GM12878 (cell line): Measurements from ENCODE around the gene PURA. TPM values are rescaled to one million over a fixed set of nuclear protein-coding genes. Genes with fewer than 3 reads are reported as not detected.

Experiments
- ATAC-seq: fragments of 200-7000 bp; cut with Tn5 transposase; 3 replicates; pipeline ENCODE4 v1.9.1; 2020; ENCODE audit warnings: mild to moderate bottlenecking, moderate library complexity
- BruUV-seq: library from RNA; stranded (reverse); fragments of 400-500 nt; replicated peaks from 2 replicates; lab custom pipeline; 2021; lab: Mats Ljungman, UMichigan
- CTCF ChIA-PET: fragments of 300-600 bp; sonication (Branson Sonifier 250); formaldehyde crosslinking; extraction: SDS; loops from one replicate; lab custom pipeline; 2021; ENCODE audit warnings: inconsistent platforms; lab: Yijun Ruan, JAX
- POLR2A ChIA-PET: fragments of 350-600 bp; formaldehyde crosslinking; extraction: SDS; loops from one replicate; lab custom pipeline; 2021; ENCODE audit warnings: inconsistent platforms; lab: Charles Lee
- RAD21 ChIA-PET: fragments of 300-600 bp; sonication (Branson Sonifier 250); formaldehyde crosslinking; loops from one replicate; lab custom pipeline; 2023; ENCODE audit warnings: antibody characterized with exemption; ENCODE audit not compliant: unreplicated experiment; lab: Charles Lee
- SMC1A ChIA-PET: fragments of 300-600 bp; sonication (Branson Sonifier 250); formaldehyde crosslinking; loops from one replicate; lab custom pipeline; 2023; ENCODE audit not compliant: unreplicated experiment, uncharacterized antibody; lab: Charles Lee
- DNase-seq: peaks from one replicate; pipeline ENCODE4 v3.0.0-alpha.2; 2011; ENCODE audit warnings: low read depth, low spot score
- FAIRE-seq: peaks from 3 replicates; lab custom pipeline; 2011; peaks lifted over from hg19 to GRCh38; lab: Jason Lieb, UNC
- H2AFZ ChIP-seq: 2 replicates; pipeline ENCODE4 v1.6.0; 2011; ENCODE audit warnings: low read depth, low read length, control low read depth; ENCODE audit not compliant: control insufficient read depth
- H3K27ac ChIP-seq: 2 replicates; pipeline ENCODE4 v1.5.1; 2011; ENCODE audit warnings: control low read depth; ENCODE audit not compliant: control insufficient read depth, insufficient read depth
- H3K27me3 ChIP-seq, 2 experiments: replicated peaks in 1 of 2; 2 replicates each; pipeline versions ENCODE4 v1.6.0 to v1.6.1; 2011; ENCODE audit warnings: low read length in 1 of 2; ENCODE audit not compliant: control insufficient read depth in 2 of 2, insufficient read depth in 2 of 2
- H3K36me3 ChIP-seq, 2 experiments: 2 replicates each; pipeline ENCODE4 v1.5.1; 2011; ENCODE audit warnings: low read length in 1 of 2; ENCODE audit not compliant: control insufficient read depth in 2 of 2, insufficient read depth in 2 of 2
- H3K4me1 ChIP-seq: 2 replicates; pipeline ENCODE4 v1.6.1; 2011; ENCODE audit warnings: mild to moderate bottlenecking, low read length, moderate library complexity, mixed read lengths; ENCODE audit not compliant: control insufficient read depth, insufficient read depth
- H3K4me2 ChIP-seq: 2 replicates; pipeline ENCODE4 v1.6.0; 2011; ENCODE audit warnings: control low read depth; ENCODE audit not compliant: control insufficient read depth, insufficient read depth
- H3K4me3 ChIP-seq: fragments of 200-600 bp; sonication (generic); 2 replicates; pipeline ENCODE4 v1.5.1; 2016
- H3K79me2 ChIP-seq: 2 replicates; pipeline ENCODE4 v1.6.0; 2011; ENCODE audit warnings: low read length; ENCODE audit not compliant: control insufficient read depth, insufficient read depth
- H3K9ac ChIP-seq: 2 replicates; pipeline ENCODE4 v1.8.0; 2011; ENCODE audit warnings: low read length, control low read depth, mixed read lengths; ENCODE audit not compliant: control insufficient read depth, insufficient read depth
- H3K9me3 ChIP-seq: replicated peaks from 3 replicates; pipeline ENCODE4 v1.5.1; 2011; ENCODE audit warnings: mild to moderate bottlenecking, low read length; ENCODE audit not compliant: control insufficient read depth, insufficient read depth
- H4K20me1 ChIP-seq: 2 replicates; pipeline ENCODE4 v1.6.0; 2011; ENCODE audit not compliant: control insufficient read depth, insufficient read depth
- CBFB ChIP-seq: IDR thresholded peaks from 2 replicates; pipeline ENCODE4 v1.6.1; 2016; ENCODE audit warnings: antibody characterized with exemption, low read depth
- DPF2 ChIP-seq: fragments of 450-650 bp; IDR thresholded peaks from 2 replicates; pipeline ENCODE4 v1.6.1; 2017; ENCODE audit warnings: mild to moderate bottlenecking
- E2F4 ChIP-seq: IDR thresholded peaks from 2 replicates; pipeline ENCODE4 v1.6.1; 2012; ENCODE audit warnings: low read depth, low read length, improper control_type of control experiment
- EED ChIP-seq: sonication (generic); IDR thresholded peaks from 2 replicates; pipeline ENCODE4 v1.6.1; 2016; ENCODE audit warnings: antibody characterized with exemption, low read depth
- IKZF1 ChIP-seq: fragments of 450-650 bp; conservative IDR thresholded peaks from 2 replicates; pipeline ENCODE4 v1.6.1; 2017; ENCODE audit warnings: antibody characterized with exemption, mild to moderate bottlenecking
- MEF2A ChIP-seq: IDR thresholded peaks from 2 replicates; pipeline ENCODE4 v1.6.1; 2011; ENCODE audit warnings: low read depth, mild to moderate bottlenecking, low read length, moderate library complexity; ENCODE audit not compliant: insufficient read depth
- POLR2AphosphoS2 ChIP-seq: IDR thresholded peaks from 2 replicates; pipeline ENCODE4 v1.6.1; 2011; ENCODE audit warnings: low read depth, mild to moderate bottlenecking, low read length, improper control_type of control experiment, moderate library complexity
- RFX5 ChIP-seq: IDR thresholded peaks from 2 replicates; pipeline ENCODE4 v1.6.1; 2011; ENCODE audit warnings: low read depth, low read length, improper control_type of control experiment
- SREBF2 ChIP-seq: IDR thresholded peaks from 2 replicates; pipeline ENCODE4 v1.6.1; 2012; ENCODE audit warnings: mild to moderate bottlenecking, low read length
- STAT1 ChIP-seq: fragments of 450-650 bp; conservative IDR thresholded peaks from 2 replicates; pipeline ENCODE4 v1.6.1; 2014; ENCODE audit warnings: antibody characterized with exemption, mild to moderate bottlenecking
- TAF1 ChIP-seq: IDR thresholded peaks from 2 replicates; pipeline ENCODE4 v1.6.1; 2011; ENCODE audit warnings: mild to moderate bottlenecking, low read depth, low read length, borderline replicate concordance
- ZBTB33 ChIP-seq: fragments of 450-650 bp; IDR thresholded peaks from 2 replicates; pipeline ENCODE4 v1.6.1; 2017; ENCODE audit warnings: mild to moderate bottlenecking
- ZNF24 ChIP-seq: fragments of 450-650 bp; IDR thresholded peaks from 2 replicates; pipeline ENCODE4 v1.6.1; 2017; ENCODE audit warnings: antibody characterized with exemption, mild to moderate bottlenecking
- ZNF622 ChIP-seq: fragments of 450-650 bp; IDR thresholded peaks from 2 replicates; pipeline ENCODE4 v1.6.1; 2017; ENCODE audit warnings: mild to moderate bottlenecking, inconsistent platforms
- WGBS: methylation state at CpG from one replicate; pipeline ENCODE4 v1.1.6; 2016; ENCODE audit warnings: low lambda C conversion rate; ENCODE audit not compliant: insufficient replicate concordance, insufficient coverage; ENCODE audit errors: missing lambda C conversion rate; 5-methylcytosine and 5-hydroxymethylcytosine counted together
- in situ Hi-C: fragments of 300-500 bp; cut with MboI; formaldehyde crosslinking; loops from 9 replicates; pipeline ENCODE4 v1.14.3; 2018; ENCODE audit warnings: mixed read lengths
- intact Hi-C: fragments of 100-400 bp; cut with micrococcal nuclease; formaldehyde crosslinking; loops from one replicate; pipeline ENCODE4 v1.14.2; 2022; ENCODE audit not compliant: unreplicated experiment
- polyA plus RNA-seq, 11 experiments: library from polyadenylated mRNA; depleted of rRNA in 4 of 11; unstranded in 6 of 11; stranded (reverse) in 5 of 11; fragments of >200 nt; fragmentation: Nextera tagmentation in 4 of 11; fragmentation: Illumina TruSeq in 1 of 11; extraction: Ambion mirVana in 4 of 11; extraction: Trizol in 1 of 11; gene quantifications; 1 replicate in 1 of 11; 2 replicates in 10 of 11; pipeline versions ENCODE4 v1.2.1 to v1.2.3, GENCODE V29; 2011 to 2016; ENCODE audit warnings: inconsistent platforms in 2 of 11, missing spikeins in 2 of 11, low read depth in 1 of 11
- total RNA-seq, 4 experiments: library from RNA; depleted of rRNA in 3 of 4; stranded (reverse); fragments of >200 nt in 3 of 4; fragmentation: Illumina TruSeq in 1 of 4; extraction: Trizol in 1 of 4; gene quantifications; 2 replicates each; pipeline versions ENCODE4 v1.2.1 to v1.2.3, GENCODE V29; 2013 to 2021

Gene PURA
- total and polyA plus RNA-seq, 10 of the 15 experiments (the other 5 are each of a cell fraction or from before 2014, with no cell fraction given): 3.3 to 11.8 (median 5.8) TPM

- 20% methylated on average over 5 of the region's 5 CpGs for WGBS
- peaks cover 6% of the 10 kb centered on the region; the same call in 1 of the 2 replicates for H3K4me1 ChIP-seq
- H3K4me3 ChIP-seq: no peak overlapping the region
- FAIRE-seq: no peak
- no peak overlapping the region for H3K27ac ChIP-seq
- H2AFZ ChIP-seq: no peak overlapping the region
- no peaks in the 10 kb centered on the region for H3K79me2 ChIP-seq
- H3K36me3 ChIP-seq: no peaks in the 10 kb centered on the region
- CTCF ChIA-PET: interaction anchor here (1.2 to 19.8 kb wide), 12 partner anchors 9 to 210 kb away, joined by 3 to 353 read pairs (median 5); no protein-coding TSS in a partner anchor
- POLR2A ChIA-PET: interaction anchor here (0.5 kb wide), 1 partner anchor 139 kb away, joined by 6 read pairs; no protein-coding TSS in a partner anchor
- ATAC-seq: no peak
- DNase-seq: no peak
- RAD21 ChIA-PET: interaction anchor here (0.9 to 2.8 kb wide), 5 partner anchors 9 to 64 kb away, joined by 3 to 16 read pairs (median 5); no protein-coding TSS in a partner anchor
- BruUV-seq: no TSS peak
- TF ChIP-seq TAF1 (no peak), CBFB (no peak), POLR2AphosphoS2 (no peak), ZNF622 (no peak)
- H3K27me3 ChIP-seq: peaks cover 6% of the 10 kb centered on the region in 2 experiments; a peak in 3 of 4 replicates
- in situ Hi-C loops (no loop called here), intact Hi-C loops (no loop called here)
- H3K9ac ChIP-seq: no peak overlapping the region
- SMC1A ChIA-PET: interaction anchor here (0.9 to 4.6 kb wide), 7 partner anchors 9 to 72 kb away, joined by 4 to 66 read pairs (median 9); no protein-coding TSS in a partner anchor
- no peaks in the 10 kb centered on the region for H3K9me3 ChIP-seq
- H3K4me2 ChIP-seq: no peak overlapping the region
- H4K20me1 ChIP-seq: peaks cover 4% of the 10 kb centered on the region; the same call in 1 of the 2 replicates
Measured at GRCh38 chr5:140142246-140142645, 28.3 kb downstream of the PURA start.

DNA sequence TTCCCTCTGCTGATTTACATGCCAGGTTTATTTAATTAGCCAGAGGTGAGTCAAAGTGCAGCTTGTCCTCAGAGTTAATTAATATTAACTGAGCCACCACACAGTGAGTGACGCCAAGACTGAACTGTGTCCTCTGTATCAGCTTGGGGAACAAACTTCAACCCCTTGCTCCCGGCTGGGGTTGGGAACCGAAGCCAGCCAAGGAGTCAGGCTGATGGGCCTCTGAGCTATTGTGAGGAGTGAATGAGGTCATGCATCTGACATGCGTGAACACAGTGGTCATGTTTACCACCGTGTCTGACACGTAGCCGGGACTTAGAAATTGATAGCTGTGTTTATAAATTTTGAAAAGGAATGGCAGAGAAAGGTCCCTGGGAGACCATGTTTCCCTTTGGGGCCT lies 28.9 kb downstream of the PURA start:
- ATAC-seq (no peak), FAIRE-seq (no peak), DNase-seq (no peak)
- Histone ChIP-seq H2AFZ (no peak overlapping the region), H4K20me1 (peaks cover 4% of the 10 kb centered on the region; the same call in 1 of the 2 replicates), H3K36me3 (no peaks in the 10 kb centered on the region), H3K4me3 (no peak overlapping the region), H3K27me3 (peaks cover 6% of the 10 kb centered on the region in 2 experiments; a peak in 3 of 4 replicates), H3K79me2 (no peaks in the 10 kb centered on the region), H3K4me1 (peaks cover 6% of the 10 kb centered on the region; the same call in 1 of the 2 replicates), H3K9me3 (no peaks in the 10 kb centered on the region), H3K9ac (no peak overlapping the region), H3K4me2 (no peak overlapping the region), H3K27ac (no peak overlapping the region)
- ChIA-PET SMC1A (interaction anchor here (0.9 to 4.6 kb wide), 8 partner anchors 9 to 73 kb away, joined by 3 to 66 read pairs (median 10); no protein-coding TSS in a partner anchor), CTCF (interaction anchor here (0.6 to 19.8 kb wide), 14 partner anchors 9 to 356 kb away, joined by 3 to 353 read pairs (median 6); no protein-coding TSS in a partner anchor), RAD21 (interaction anchor here (0.7 to 2.8 kb wide), 9 partner anchors 10 to 368 kb away, joined by 3 to 64 read pairs (median 5); no protein-coding TSS in a partner anchor), POLR2A (interaction anchor here (0.5 kb wide), 1 partner anchor 139 kb away, joined by 6 read pairs; no protein-coding TSS in a partner anchor)
- 71% methylated on average over 7 of the region's 7 CpGs for WGBS
- no TSS peak for BruUV-seq
- in situ Hi-C loops (no loop called here), intact Hi-C loops (no loop called here)
- no peak for TF ChIP-seq ZNF24
- TF ChIP-seq EED: no peak
- TF ChIP-seq STAT1: no peak
- TF ChIP-seq CBFB: no peak
- no peak for TF ChIP-seq MEF2A
- no peak for TF ChIP-seq E2F4
- no peak for TF ChIP-seq IKZF1
- TF ChIP-seq DPF2: no peak
- TF ChIP-seq SREBF2: no peak
- TF ChIP-seq ZBTB33: no peak
- no peak for TF ChIP-seq RFX5
